ENCODE measurements around the gene SLC22A17.
A peak's percentile ranks its signal among the peaks of the same experiment; 100 is the strongest.
"Not testable (repeated sequence)": the region's sequence is repeated elsewhere in the genome, so short reads cannot be mapped to it uniquely, and the experiment has no call there.

Gene SLC22A17

GRCh38 chr14:23349156-23349845 is 3.4 kb downstream of the SLC22A17 start:
- H3K27ac ChIP-seq = no peak overlapping the region
- no peak overlapping the region for H3K4me3 ChIP-seq

- Histone ChIP-seq H3K4me3 (no peak overlapping the region), H3K27ac (no peak overlapping the region)
These were observed 4.4 kb downstream of the SLC22A17 start for GRCh38 chr14:23348297-23348655.

- H3K27ac ChIP-seq = no peak overlapping the region
- H3K4me3 ChIP-seq = no peak overlapping the region
These were observed 5.0 kb downstream of the SLC22A17 start for GRCh38 chr14:23347406-23348296.

DNA sequence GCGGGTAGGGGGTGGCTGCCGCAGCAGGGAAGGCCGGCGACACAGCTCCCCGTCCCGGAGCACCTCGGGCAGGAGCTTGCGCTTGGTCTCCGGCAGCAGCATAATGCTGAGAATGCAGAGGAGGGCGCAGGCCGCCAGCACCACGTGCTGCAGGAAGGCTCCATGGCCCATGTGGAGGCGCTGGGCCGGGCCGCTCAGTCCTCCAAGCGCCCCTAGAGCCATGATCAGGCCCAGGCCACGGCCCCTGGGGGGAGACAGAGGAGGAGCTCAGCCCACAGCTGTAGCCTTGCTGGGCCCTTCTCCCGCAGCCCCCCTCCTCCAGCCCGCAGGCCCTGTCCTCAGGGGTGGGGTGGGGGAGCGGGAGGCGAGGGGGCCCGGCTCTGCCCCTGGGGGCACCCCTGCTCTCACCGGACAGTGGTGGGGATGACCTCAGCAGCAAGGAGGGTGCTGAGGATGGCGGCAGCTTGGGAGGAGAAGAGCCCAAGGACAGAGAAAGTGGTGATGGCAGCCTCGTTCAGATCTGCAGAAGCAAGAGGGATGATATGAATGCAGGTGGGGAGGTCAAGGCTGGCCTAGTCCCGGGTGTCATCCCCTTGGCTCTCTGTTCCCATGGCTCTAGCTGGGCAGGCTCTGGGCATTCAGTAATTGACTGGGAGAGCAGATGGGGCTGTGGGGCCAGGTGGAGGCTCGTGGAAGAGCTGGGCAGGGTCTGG is 5.8 kb downstream of the SLC22A17 start:
- Histone ChIP-seq H3K4me3 (no peak overlapping the region), H3K27ac (no peak overlapping the region)

- Histone ChIP-seq H3K27ac (no peak overlapping the region), H3K4me3 (no peak overlapping the region)
These were observed 6.5 kb downstream of the SLC22A17 start for GRCh38 chr14:23345987-23346692.

GRCh38 chr14:23344481-23344880 is 8.2 kb downstream of the SLC22A17 start:
- Histone ChIP-seq H3K4me3 (no peak overlapping the region), H3K27ac (no peak overlapping the region)

- H3K27ac ChIP-seq = no peak overlapping the region
- no peak overlapping the region for H3K4me3 ChIP-seq
These were observed 13.0 kb downstream of the SLC22A17 start for GRCh38 chr14:23339506-23340268.

DNA sequence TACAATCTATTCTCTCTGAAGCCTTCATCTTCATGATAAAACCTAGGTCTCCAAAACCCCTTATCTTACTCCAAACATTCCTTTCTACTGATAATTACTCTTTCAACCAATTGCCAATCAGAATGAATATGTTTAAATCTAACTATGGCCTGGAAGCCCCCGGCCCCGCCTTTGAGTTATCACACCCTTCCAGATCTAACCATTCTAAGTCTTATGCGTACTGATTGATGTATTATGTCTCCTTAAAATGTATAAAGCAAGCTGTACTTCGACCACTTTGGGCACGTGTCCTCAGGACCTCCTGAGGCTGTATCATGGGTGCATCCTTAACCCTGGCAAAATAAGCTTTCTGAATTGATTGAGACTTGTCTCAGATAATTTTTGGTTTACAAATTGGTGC is 17.1 kb downstream of the SLC22A17 start:
- Histone ChIP-seq H3K27ac (no peak overlapping the region), H3K4me3 (no peak overlapping the region)

DNA sequence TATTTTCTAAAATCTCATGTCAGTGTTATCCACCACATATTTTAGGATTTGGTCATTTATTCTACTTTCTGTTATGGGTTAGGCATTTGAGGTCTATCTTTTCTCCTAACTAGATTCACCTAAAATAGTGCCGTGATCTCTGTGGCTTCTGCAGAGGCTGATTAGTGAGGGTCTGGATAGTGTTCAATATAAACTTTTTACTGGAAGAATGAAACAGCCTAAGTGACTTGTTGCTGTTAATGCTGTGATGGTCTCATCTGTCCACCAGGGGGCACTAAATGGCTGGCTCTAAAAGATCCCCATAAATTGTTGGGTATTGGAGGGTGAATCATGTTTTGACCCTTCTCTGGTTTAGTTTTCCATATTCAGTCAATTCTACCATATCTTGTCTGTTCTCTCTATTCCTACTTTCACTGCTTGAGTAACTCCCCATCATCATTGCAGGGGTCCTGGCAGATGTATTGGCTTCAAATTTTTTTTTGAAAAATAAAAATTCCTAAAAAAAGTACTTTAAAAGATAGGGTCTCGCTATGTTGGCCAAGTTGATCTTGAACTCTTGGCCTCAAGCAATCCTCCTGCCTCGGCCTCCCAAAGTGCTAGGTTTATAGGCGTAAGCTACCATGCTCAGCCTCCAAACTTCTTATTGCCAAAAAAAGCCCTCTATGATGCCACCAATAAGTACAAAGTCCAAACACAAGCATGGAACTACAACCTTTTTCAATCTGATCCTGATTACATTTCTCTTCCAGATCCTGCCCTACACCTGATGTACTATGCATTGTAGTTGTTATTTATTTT is 24.5 kb downstream of the SLC22A17 start:
- no peak overlapping the region for H3K27ac ChIP-seq
- no peak overlapping the region for H3K4me3 ChIP-seq

DNA sequence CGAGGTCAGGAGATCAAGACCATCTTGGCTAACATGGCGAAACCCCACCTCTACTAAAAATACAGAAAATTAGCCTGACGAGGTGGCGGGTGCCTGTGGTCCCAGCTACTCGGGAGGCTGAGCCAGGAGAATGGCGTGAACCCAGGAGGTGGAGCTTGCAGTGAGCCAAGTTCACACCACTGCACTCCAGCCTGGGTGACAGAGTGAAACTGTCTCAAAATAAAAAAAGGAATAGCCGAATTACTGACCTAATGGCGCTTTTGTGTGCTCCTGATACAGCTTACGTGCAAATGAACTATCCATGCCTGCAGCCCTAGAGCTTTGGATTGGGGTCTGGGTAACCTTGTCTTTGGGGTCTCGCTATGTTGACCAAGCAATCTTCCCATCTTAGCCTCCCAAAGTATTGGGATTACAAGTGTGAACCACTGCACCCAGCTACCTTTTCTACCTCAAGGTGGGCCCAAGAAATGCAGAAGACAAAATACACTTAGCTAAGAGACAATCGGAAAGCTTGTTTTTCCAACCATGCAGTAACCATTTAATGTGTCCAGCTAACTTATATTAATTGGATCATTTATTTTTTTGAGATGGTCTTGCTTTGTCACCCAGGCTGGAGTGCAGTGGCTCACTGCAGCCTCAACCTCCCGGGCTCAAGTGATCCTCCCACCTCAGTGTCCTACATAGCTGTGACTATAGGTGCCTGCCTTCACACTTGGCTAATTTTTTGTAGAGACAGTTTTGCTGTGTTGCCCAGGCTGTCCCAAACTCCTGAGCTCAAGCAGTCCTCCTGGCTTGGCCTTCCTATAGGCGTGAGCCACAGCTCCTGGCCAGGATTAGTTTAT is 26.0 kb downstream of the SLC22A17 start:
- Histone ChIP-seq H3K4me3 (no peak overlapping the region), H3K27ac (no peak overlapping the region)

- H3K4me3 ChIP-seq, H3K27ac ChIP-seq: not testable (repeated sequence)
These were observed 26.9 kb downstream of the SLC22A17 start for GRCh38 chr14:23325746-23326145.

DNA sequence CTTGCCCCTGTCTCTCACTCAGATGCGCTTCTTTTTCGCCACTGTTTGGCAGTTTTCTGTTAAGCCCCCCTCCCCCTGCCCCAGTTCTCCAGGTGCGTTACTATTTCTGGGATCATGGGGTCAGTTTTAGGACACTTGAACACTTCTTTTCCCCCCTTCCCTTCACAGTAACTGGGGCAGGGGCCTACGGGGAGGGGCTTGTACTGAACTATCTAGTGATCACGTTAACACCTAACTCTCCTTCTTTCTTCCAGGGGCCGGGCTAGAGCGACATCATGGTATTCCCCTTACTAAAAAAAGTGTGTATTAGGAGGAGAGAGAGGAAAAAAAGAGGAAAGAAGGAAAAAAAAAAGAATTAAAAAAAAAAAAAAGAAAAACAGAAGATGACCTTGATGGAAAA is 27.7 kb downstream of the SLC22A17 start:
- Histone ChIP-seq H3K27ac (no peak overlapping the region), H3K4me3 (no peak overlapping the region)

DNA sequence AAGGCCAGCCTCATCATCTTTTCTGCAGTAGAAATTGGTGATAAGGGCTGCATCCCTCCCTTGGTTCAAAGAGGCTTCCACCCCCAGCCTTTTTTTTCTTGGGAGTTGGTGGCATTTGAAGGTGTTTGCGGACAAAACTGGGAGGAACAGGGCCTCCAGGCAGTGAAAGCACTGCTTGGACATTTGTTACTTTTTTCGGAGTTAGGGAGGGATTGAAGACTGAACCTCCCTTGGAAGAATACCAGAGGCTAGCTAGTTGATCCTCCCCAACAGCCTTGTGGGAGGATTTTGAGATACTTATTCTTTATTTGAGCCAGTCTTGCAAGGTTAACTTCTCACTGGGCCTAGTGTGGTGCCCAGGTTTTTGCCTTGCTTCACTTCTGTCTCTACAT is 28.2 kb downstream of the SLC22A17 start:
- Histone ChIP-seq H3K27ac (no peak overlapping the region), H3K4me3 (no peak overlapping the region)

DNA sequence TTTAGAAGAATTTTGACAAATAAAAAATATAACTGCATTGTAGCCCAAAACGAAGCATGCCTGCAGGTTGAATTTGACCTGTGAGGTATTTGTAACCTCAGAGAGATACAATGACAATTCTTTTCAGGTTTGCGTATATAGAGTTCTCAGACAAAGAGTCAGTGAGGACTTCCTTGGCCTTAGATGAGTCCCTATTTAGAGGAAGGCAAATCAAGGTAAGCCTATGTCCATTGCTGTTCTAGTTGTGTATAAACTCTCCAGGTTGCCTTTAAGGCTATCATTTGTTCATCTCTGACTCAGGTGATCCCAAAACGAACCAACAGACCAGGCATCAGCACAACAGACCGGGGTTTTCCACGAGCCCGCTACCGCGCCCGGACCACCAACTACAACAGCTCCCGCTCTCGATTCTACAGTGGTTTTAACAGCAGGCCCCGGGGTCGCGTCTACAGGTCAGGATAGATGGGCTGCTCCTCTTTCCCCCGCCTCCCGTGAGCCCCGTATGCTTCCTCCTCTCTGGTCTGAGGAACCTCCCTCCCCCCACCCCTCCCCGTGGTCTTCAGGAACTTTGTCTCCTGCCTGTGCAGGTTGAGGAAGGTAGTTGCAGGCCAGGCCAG is 28.7 kb downstream of the SLC22A17 start:
- no peak overlapping the region for H3K27ac ChIP-seq
- no peak overlapping the region for H3K4me3 ChIP-seq

- Histone ChIP-seq H3K4me3 (peak overlapping the region; percentile 67 to 98 (median 94)), H3K27ac (peak overlapping the region in 18 of 21 experiments; percentile 94 to 99 (median 99))
These were observed 29.8 kb downstream of the SLC22A17 start for GRCh38 chr14:23322568-23323517.
